Ovary (tissue), 3 donors: ENCODE measurements around the gene ADAM10.

ENCODE experiments used
- CTCF ChIP-seq, 3 donors: fragments of 450-650 bp in 2 of 3; fragments of 200-600 bp in 1 of 3; IDR thresholded peaks; one replicate each; pipeline versions ENCODE4 v1.5.1 to v1.8.0; 2016 to 2022; ENCODE audit warnings: antibody characterized with exemption in 3 of 3, mild to moderate bottlenecking in 1 of 3
- EP300 ChIP-seq: sonication (generic); formaldehyde crosslinking; IDR thresholded peaks from one replicate; pipeline ENCODE4 v1.6.1; 2017; ENCODE audit warnings: antibody characterized with exemption
- donor health status: DM: no; HTN: no; CAD: no.

GRCh38 chr15:58793862-58794261, 44.4 kb upstream of the ADAM10 start:
- TF ChIP-seq CTCF (IDR thresholded peaks at IDR 0.05) (no peak), EP300 (no peak)
